ENCODE results near the gene LUC7L2. TPM values are rescaled to one million over a fixed set of nuclear protein-coding genes. Genes with fewer than 3 reads are reported as not detected.

Gene LUC7L2
- total and polyA plus RNA-seq, 4 donors: 16.2 to 38.9 (median 22.9) TPM

Small RNA genes within 50 kb of the gene (small RNA-seq; reads per million reads assigned to genes)
- gene RNU6-206P (not detected), gene RNU6-911P (not detected)

Other genes starting within 250 kb of the LUC7L2 start
- gene UBN2, start 128.7 kb upstream of the LUC7L2 start, total RNA-seq: 1 to 10 TPM; 8.3 to 9.1 TPM
- gene UBN2, start 128.7 kb upstream of the LUC7L2 start, polyA plus RNA-seq: 1 to 10 TPM; 1.1 to 1.3 TPM
- gene FMC1, start 18.6 kb upstream of the LUC7L2 start, total RNA-seq: 10 to 100 TPM in 1 of 2 donors, 1 to 10 TPM in 1; 5.5 to 11.1 TPM
- gene FMC1, start 18.6 kb upstream of the LUC7L2 start, polyA plus RNA-seq: 10 to 100 TPM; 10.0 to 76.3 TPM
- gene KLRG2, start 123.8 kb downstream of the LUC7L2 start, total RNA-seq: under 1 TPM in 1 of 2 donors, not detected in 1; 0.14 TPM
- not detected for gene KLRG2, start 123.8 kb downstream of the LUC7L2 start, polyA plus RNA-seq
- gene CLEC2L, start 163.8 kb downstream of the LUC7L2 start, total RNA-seq: under 1 TPM in 1 of 2 donors, not detected in 1; 0.05 TPM
- gene CLEC2L, start 163.8 kb downstream of the LUC7L2 start, polyA plus RNA-seq: not detected

Data from liver (tissue), 5 donors.